Measurements from ENCODE around the gene HBS1L. TPM values are rescaled to one million over a fixed set of nuclear protein-coding genes. Genes with fewer than 3 reads are reported as not detected.

Gene HBS1L
- total RNA-seq, 1 experiment from 2014 or later, result 89.4 TPM

- intact Hi-C loops (cut with micrococcal nuclease), result no loop called here
- Histone ChIP-seq H4K20me1 (ENCODE audit: insufficient read depth) (no peaks in the 10 kb centered on the region), H2AFZ (ENCODE audit: low read depth, low read length, poor library complexity, severe bottlenecking) (no peak overlapping the region), H3K4me1 (ENCODE audit: control insufficient read depth in 1 of 2, insufficient read depth in 2 of 2, low read length in 2 of 2) (no peaks in the 10 kb centered on the region), H3K27me3 (ENCODE audit: insufficient read depth, low read length) (no peaks in the 10 kb centered on the region), H3K9me2 (ENCODE audit: insufficient read depth) (no peaks in the 10 kb centered on the region), H3K4me2 (ENCODE audit: low read length) (no peak overlapping the region), H3K4me3 (replicated peaks in 1 of 2; ENCODE audit: low read depth in 1 of 2, low read length in 2 of 2) (no peak overlapping the region), H3K9me3 (ENCODE audit: control insufficient read depth in 1 of 2, insufficient read depth in 1 of 2, low read depth in 1 of 2, low read length in 2 of 2) (no peaks in the 10 kb centered on the region), H3K27ac (ENCODE audit: low read depth, low read length) (no peak overlapping the region), H3K36me3 (ENCODE audit: control insufficient read depth in 1 of 2, insufficient read depth in 2 of 2, low read length in 2 of 2) (peaks cover 3 to 7% of the 10 kb centered on the region in 2 experiments; a peak in 2 of 4 replicates), H3K9ac (ENCODE audit: low read length) (no peak overlapping the region), H3K79me2 (ENCODE audit: insufficient read depth, low read length) (no peaks in the 10 kb centered on the region)
- no TSS peak for BruUV-seq (replicated peaks)
- ChIA-PET POLR2A (no interaction called here), RAD21 (ENCODE audit: low non-redundant PET in 1 of 2, low total read pairs in 2 of 2, uncharacterized antibody in 2 of 2, unreplicated experiment in 2 of 2) (interaction anchor here in 1 of 2 experiments (0.6 kb wide), 1 partner anchor 86 kb away, joined by 4 read pairs; no protein-coding TSS in a partner anchor), CTCF (interaction anchor here (0.5 to 1.8 kb wide), 11 partner anchors 8 to 829 kb away, joined by 3 to 13 read pairs (median 5); no protein-coding TSS in a partner anchor)
- TF ChIP-seq JUND (IDR thresholded peaks at IDR 0.05) (no peak), SRF (IDR thresholded peaks at IDR 0.05; ENCODE audit: low read depth) (no peak), SP1 (IDR thresholded peaks at IDR 0.05; ENCODE audit: low read depth) (no peak), YY1 (IDR thresholded peaks at IDR 0.05; ENCODE audit: extremely low read depth, insufficient replicate concordance, low read depth, low read length) (no peak), EZH2 (IDR thresholded peaks at IDR 0.05) (no peak), ATF3 (IDR thresholded peaks at IDR 0.05) (no peak), TCF7L2 (IDR thresholded peaks at IDR 0.05; ENCODE audit: borderline replicate concordance, extremely low read depth, insufficient read depth, insufficient read length) (no peak), CEBPB (IDR thresholded peaks at IDR 0.05; ENCODE audit: low read depth) (no peak), POLR2A (IDR thresholded peaks at IDR 0.05; ENCODE audit: borderline replicate concordance, extremely low read depth, insufficient read depth, insufficient read length) (no peak), POLR2AphosphoS5 (IDR thresholded peaks at IDR 0.05; ENCODE audit: low read depth, low read length) (no peak), EGR1 (IDR thresholded peaks at IDR 0.05; ENCODE audit: low read depth) (no peak), CTCF (IDR thresholded peaks at IDR 0.05 in 2 of 3, conservative IDR thresholded peaks at IDR 0.05 in 1 of 3; ENCODE audit: borderline replicate concordance in 1 of 3, insufficient read depth in 1 of 3, low read depth in 2 of 3, low read length in 2 of 3) (no peak), ZNF274 (IDR thresholded peaks at IDR 0.05; ENCODE audit: low read depth, low read length) (no peak), FOSL1 (IDR thresholded peaks at IDR 0.05; ENCODE audit: low read depth) (no peak), RAD21 (IDR thresholded peaks at IDR 0.05; ENCODE audit: low read depth) (no peak), MAX (IDR thresholded peaks at IDR 0.05) (no peak), ELF1 (IDR thresholded peaks at IDR 0.05; ENCODE audit: borderline replicate concordance, low read depth) (no peak), EZH2phosphoT487 (IDR thresholded peaks at IDR 0.05; ENCODE audit: borderline replicate concordance) (no peak)
- ATAC-seq (no peak), DNase-seq (ENCODE audit: low read depth, low spot score) (no peak)
Measured at GRCh38 chr6:135002974-135003703, 51.5 kb downstream of the HBS1L start.
